GM18907 (cell line): ENCODE data around the gene DYSF.

Experiments used
- ATAC-seq: cut with Tn5 transposase; IDR thresholded peaks from one replicate; pipeline ENCODE4 v1.9.1; 2021; ENCODE audit warnings: mild to moderate bottlenecking, moderate library complexity; ENCODE audit not compliant: unreplicated experiment

Gene DYSF

GRCh38 chr2:71714601-71715240 is 261.4 kb downstream of the DYSF start:
- no peak for ATAC-seq

DNA sequence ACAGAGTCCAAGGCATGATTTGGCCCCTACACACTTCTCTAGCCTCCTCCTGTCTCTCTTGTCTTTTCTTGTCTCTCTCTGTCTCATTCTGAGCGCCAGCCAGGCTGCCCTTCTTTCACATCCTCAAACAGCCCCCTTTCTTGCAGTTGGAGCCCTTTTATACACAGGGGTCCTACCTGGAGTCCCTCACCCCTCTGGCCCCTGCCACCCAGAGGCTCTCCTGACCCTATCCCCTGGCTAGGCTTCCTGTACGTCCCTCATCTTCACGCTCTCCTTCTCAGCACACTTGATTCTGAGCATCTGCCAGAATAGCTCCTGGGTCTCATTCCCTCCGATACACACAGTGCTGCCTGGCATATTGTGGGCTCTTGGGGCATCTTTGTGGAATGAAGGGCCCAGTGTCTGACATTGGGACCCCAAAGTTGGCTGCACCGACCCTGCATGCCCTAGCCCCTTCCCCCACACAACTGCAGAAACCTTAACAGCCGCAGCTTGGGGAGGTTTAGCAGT is 261.9 kb downstream of the DYSF start:
- no peak for ATAC-seq

GRCh38 chr2:71715951-71716696 is 262.8 kb downstream of the DYSF start:
- no peak for ATAC-seq

DNA sequence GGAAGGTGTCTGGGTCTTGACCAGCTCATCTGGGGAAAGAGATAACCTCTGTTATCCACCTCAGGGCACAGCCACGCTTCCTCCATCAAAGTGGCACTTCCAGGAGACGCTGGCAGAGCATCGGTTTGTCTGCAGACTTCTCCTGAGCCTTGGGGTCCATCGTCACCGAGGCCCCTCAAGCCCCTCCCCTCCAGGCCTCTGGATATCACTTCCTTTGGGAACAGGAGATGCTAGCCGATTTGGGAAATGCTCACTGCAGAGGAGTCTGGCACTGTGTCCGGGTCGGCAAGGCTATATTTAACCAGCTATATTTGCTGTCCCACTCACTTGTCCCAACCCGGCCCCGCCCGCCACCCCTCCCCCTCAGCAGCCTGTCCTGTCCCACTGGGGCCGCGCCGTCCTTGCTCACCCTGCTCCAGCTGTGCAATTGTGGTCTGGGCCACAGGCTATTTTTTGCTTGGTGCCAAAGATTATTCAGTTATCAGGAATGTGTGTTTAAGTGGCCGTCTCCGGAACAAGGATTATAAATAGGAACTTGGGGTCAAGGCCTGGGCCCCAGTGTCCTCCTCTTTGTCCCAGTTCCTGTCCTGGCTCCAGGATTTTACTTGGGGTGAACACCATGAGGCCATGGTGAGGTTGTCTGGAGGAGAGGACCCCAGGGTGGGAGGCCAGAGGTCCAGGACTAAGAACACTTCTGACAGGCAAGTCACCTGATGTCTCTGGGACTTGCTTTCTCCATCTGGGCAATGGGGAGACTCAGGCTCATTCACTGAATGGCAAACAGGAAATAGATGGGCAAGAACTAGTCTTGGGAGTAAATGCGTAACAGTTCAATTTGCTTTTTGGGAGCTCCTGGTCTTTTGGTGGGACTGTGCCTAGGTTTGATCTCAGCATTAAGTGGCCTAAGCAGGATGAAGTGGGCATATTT is 263.6 kb downstream of the DYSF start:
- ATAC-seq = no peak

GRCh38 chr2:71718686-71719085 is 265.3 kb downstream of the DYSF start:
- ATAC-seq = no peak

GRCh38 chr2:71719520-71720282 is 266.3 kb downstream of the DYSF start:
- ATAC-seq = no peak

DNA sequence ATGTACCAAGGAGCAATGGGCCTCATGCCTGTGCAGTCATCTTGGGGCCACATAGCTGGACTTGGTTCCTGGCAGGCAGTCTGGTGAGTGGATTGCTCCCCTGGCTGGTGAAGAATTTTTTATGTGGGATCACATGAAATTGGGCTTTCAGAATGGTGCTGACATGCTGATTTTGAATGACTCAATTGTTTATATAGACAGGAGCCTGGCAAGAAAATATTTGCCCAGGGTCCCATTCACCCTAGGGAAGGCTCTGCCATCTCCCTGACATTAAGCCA is 266.9 kb downstream of the DYSF start:
- no peak for ATAC-seq

GRCh38 chr2:71720596-71721361 is 267.4 kb downstream of the DYSF start:
- ATAC-seq = no peak

DNA sequence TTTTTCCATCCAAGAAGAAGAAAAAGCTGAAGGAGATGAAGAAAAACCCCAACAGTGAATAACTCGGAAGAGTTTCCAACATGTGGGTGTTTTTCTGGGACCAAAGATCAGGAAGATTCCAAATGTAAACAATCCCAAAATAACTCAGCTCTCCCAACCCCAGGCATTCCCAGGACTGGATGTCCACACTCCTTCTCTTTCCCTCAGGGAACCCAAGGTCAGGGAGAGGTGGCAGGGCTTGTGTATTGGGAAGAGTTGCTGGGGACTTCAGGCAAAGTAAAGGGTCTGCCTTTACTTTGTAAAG is 268.0 kb downstream of the DYSF start:
- ATAC-seq = no peak

DNA sequence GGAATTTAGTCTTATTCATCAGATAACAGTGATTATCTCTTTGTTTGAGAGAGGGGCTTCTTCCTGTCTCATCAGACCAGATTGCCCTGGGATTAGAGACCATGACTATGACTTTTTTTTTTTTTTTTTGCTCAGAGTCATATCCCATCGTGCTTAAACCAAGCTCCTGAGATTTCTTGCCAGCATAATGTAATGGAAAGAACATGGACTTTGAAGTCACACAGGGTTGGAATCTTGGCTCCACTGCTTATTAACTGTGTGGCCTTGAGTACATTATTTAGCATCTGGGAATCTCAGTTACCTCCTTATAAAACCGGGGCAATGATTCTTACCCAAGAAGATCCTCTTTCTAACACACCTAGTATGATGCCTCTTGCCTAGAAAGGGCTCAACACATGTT is 268.3 kb downstream of the DYSF start:
- ATAC-seq = no peak

GRCh38 chr2:71722286-71722685 is 268.9 kb downstream of the DYSF start:
- ATAC-seq = no peak

DNA sequence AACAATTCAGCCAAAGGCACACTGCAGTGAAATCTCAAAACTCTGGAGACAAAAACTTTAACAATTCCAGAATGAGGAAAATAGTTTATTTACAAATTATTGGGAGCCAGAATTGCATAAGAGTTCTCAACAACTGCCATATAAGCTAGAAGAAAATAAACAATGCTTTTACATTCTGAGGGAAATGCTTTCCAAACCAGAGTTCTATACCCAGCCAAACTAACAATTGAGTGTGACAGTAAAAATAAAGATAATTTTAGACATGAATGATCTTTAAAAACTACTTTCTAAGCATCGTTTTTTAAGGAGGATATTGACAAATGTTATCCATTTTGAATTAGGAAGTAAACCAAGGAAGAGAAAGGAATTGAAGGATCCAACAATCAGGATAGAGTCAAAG is 271.4 kb downstream of the DYSF start:
- no peak for ATAC-seq

GRCh38 chr2:71725836-71726235 is 272.5 kb downstream of the DYSF start:
- no peak for ATAC-seq

GRCh38 chr2:71727562-71727961 is 274.2 kb downstream of the DYSF start:
- ATAC-seq = no peak

DNA sequence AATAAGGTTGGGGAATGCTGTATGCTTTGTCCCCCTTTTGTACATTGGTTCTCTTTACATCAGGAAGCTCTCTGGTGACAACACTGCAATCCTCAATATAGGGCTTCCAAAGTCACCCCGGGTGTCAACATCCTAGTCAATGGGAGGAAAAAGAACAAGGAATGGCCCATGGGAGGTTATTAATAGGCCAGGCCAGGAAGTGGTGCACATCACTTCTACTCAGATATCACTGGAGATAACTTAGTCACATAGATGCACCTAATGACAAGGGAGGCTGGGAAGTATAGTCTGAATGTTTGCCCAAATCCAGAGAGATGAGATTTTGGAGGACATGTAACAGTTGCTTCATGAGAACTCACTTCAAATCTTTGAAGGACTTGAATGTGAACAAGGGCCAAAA is 274.7 kb downstream of the DYSF start:
- no peak for ATAC-seq

- no peak for ATAC-seq
These were observed 277.5 kb downstream of the DYSF start for GRCh38 chr2:71730785-71731383.

DNA sequence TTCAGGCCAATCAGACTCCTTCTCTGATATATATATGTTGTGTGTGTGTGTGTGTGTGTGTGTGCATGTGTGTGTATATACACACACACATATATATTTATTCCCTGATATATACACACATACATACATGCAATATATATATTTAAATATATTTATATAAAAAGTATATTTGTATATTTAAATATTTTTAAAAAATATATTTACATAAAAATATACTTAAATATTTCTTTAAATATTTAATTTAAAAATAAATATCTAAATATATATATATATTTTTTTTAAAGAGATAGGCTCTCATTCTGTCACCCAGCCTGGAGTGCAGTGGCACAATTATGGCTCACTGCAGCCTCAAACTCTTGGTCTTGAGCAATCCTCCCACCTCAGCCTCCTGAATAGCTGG is 281.3 kb downstream of the DYSF start:
- no peak for ATAC-seq

DNA sequence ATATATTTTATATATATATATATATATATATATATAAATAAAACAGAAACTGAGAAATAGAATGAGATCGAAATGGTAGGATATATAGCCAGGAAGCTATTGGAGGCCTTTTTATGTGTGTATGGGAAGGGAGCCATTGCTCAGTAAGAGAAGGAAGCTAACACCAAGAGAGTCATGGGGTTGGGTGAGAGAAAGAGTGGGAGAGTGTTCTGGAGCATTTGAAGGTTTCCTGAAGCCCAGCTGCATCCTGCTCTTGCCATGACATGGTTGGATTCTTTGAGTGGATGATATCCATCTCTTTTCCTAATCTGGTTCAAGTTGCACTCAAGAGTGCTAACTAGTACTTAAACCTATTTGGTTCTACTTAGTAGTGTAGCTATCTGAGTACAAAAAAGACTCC is 282.3 kb downstream of the DYSF start:
- ATAC-seq = no peak
